ENCODE measurements around the gene FARSA. TPM values are rescaled to one million over a fixed set of nuclear protein-coding genes. Genes with fewer than 3 reads are reported as not detected.

FARSA gene
- total and polyA plus RNA-seq, 2 of the 4 experiments (the other 2 are of a cell fraction) = 49.3 to 80.9 TPM

DNA sequence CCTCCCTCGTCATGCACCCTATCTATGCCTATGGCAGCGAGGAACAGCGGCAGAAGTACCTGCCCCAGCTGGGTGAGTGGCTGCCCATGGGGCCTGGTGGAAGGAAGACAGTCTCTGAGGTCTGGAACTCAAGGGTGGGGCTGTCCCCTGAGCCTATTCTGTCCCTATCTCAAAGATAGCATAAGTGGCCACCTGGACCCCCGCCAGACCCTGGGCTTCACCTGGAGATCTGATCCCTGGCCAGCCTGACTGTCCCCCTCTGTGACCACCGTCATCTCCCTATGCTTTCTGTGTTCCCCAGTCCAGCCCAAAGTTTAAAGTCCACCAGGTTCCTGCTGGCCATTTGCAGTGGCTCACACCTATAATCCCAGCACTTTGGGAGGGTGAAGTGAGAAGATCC lies 39.9 kb downstream of the FARSA start:
- Histone ChIP-seq H2BK15ac (ENCODE audit: low read depth, low read length) (no peak overlapping the region), H2AK9ac (replicated peaks; ENCODE audit: low read depth, low read length, poor library complexity) (no peak overlapping the region), H3K9me1 (ENCODE audit: insufficient read depth, low read length) (no peaks in the 10 kb centered on the region), H2BK5ac (ENCODE audit: low read depth, low read length, poor library complexity, severe bottlenecking) (no peak overlapping the region), H3K4ac (ENCODE audit: low read depth, low read length) (no peak overlapping the region), H3K27me3 (ENCODE audit: control insufficient read depth, insufficient read depth, low read length) (no peaks in the 10 kb centered on the region), H3K36me3 (ENCODE audit: control insufficient read depth, insufficient read depth, low read length) (peaks cover 22% of the 10 kb centered on the region), H3K4me1 (ENCODE audit: control insufficient read depth, insufficient read depth, low read length) (peaks cover 6% of the 10 kb centered on the region), H3K23ac (ENCODE audit: low read depth, low read length) (no peak overlapping the region), H2AFZ (replicated peaks; ENCODE audit: low read length, poor library complexity) (no peak overlapping the region), H3K79me1 (ENCODE audit: low read depth in 1 of 2, low read length in 2 of 2) (peaks cover 10 to 12% of the 10 kb centered on the region in 2 experiments; a peak in 3 of 4 replicates), H3K27ac (ENCODE audit: insufficient read depth, low read length) (no peak overlapping the region), H3K14ac (replicated peaks; ENCODE audit: low read depth, low read length) (no peak overlapping the region), H4K20me1 (ENCODE audit: insufficient read depth, low read length) (no peaks in the 10 kb centered on the region), H3K9me3 (ENCODE audit: control insufficient read depth, insufficient read depth, low read length) (no peaks in the 10 kb centered on the region), H2BK20ac (ENCODE audit: low read depth, low read length) (no peak overlapping the region), H3K9ac (ENCODE audit: low read depth, low read length) (no peak overlapping the region), H2AK5ac (ENCODE audit: low read depth, low read length) (no peak overlapping the region), H4K8ac (ENCODE audit: low read depth in 2 of 2, low read length in 2 of 2) (no peak overlapping the region), H4K5ac (ENCODE audit: low read depth, low read length) (no peak overlapping the region), H3K4me2 (ENCODE audit: low read depth, low read length) (no peak overlapping the region), H3K56ac (ENCODE audit: extremely low read depth, insufficient read depth, low read length) (no peak overlapping the region), H4K91ac (ENCODE audit: insufficient read depth, low read depth, low read length) (no peak overlapping the region), H2BK120ac (ENCODE audit: low read depth, low read length) (no peak overlapping the region), H3K4me3 (ENCODE audit: insufficient read depth, low read depth, low read length) (no peak overlapping the region), H3K18ac (ENCODE audit: low read depth, low read length) (no peak overlapping the region)
- intact Hi-C loops (cut with micrococcal nuclease) = no loop called here
- POLR2A ChIA-PET (ENCODE audit: unreplicated experiment) = no interaction called here
- TF ChIP-seq RCOR1 (IDR thresholded peaks at IDR 0.05; ENCODE audit: insufficient replicate concordance, low read length) = no peak
- TF ChIP-seq, protein P1, sequence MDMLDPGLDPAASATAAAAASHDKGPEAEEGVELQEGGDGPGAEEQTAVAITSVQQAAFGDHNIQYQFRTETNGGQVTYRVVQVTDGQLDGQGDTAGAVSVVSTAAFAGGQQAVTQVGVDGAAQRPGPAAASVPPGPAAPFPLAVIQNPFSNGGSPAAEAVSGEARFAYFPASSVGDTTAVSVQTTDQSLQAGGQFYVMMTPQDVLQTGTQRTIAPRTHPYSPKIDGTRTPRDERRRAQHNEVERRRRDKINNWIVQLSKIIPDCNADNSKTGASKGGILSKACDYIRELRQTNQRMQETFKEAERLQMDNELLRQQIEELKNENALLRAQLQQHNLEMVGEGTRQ (IDR thresholded peaks at IDR 0.05; ENCODE audit: low read depth, low read length) = no peak
- TF ChIP-seq POLR2A (IDR thresholded peaks at IDR 0.05; ENCODE audit: low read depth, low read length) = no peak
- no TSS peak for BruUV-seq (replicated peaks)
- CTCF ChIA-PET = no interaction called here
- DNase-seq (no peak), ATAC-seq (ENCODE audit: low read depth) (no peak)
- in situ Hi-C loops (cut with MboI; ENCODE audit: low sequenced_read_pairs) = no loop called here
- dilution Hi-C loops (cut with HindIII; ENCODE audit: low sequenced_read_pairs, unreplicated experiment) = no loop called here
- WGBS, 2 experiments (ENCODE audit: extremely low coverage in 2 of 2, insufficient read length in 1 of 2) = 20% methylated on average over 1 of the region's 5 CpGs; no CpG with 5 or more reads in 1 of the 2 experiments

All from IMR-90 (cell line).